ENCODE measurements around the gene ASB16. TPM values are rescaled to one million over a fixed set of nuclear protein-coding genes. Genes with fewer than 3 reads are reported as not detected.

Gene ASB16
- total and polyA plus RNA-seq, 9 of the 15 experiments (the other 6 are each of a cell fraction or from before 2014, with no cell fraction given): 0.03 to 0.07 TPM; not detected in 7

- Histone ChIP-seq H2AFZ (ENCODE audit: low read depth, low read length) (peak overlapping the region; percentile 22), H3K9me3 (replicated peaks; ENCODE audit: control insufficient read depth, insufficient read depth, low read depth, low read length) (no peaks in the 10 kb centered on the region), H3K4me2 (ENCODE audit: insufficient read depth, low read length) (peak overlapping the region; percentile 95), H3K4me1 (replicated peaks in 1 of 2; ENCODE audit: control insufficient read depth in 2 of 2, insufficient read depth in 2 of 2, low read length in 2 of 2) (peaks cover 16 to 39% of the 10 kb centered on the region in 2 experiments), H3K4me3 (peak overlapping the region; percentile 83), H3K9me1 (ENCODE audit: control insufficient read depth, insufficient read depth, low read length) (no peaks in the 10 kb centered on the region), H3K79me2 (ENCODE audit: control insufficient read depth, insufficient read depth, low read length) (peaks cover 47% of the 10 kb centered on the region), H3K27ac (ENCODE audit: extremely low read depth, low read depth, low read length) (peak overlapping the region; percentile 79), H3K36me3 (ENCODE audit: control insufficient read depth, insufficient read depth, low read length) (peaks cover 51% of the 10 kb centered on the region), H3K27me3 (ENCODE audit: control insufficient read depth in 2 of 2, insufficient read depth in 2 of 2, low read length in 2 of 2) (no peaks in the 10 kb centered on the region), H4K20me1 (replicated peaks; ENCODE audit: control insufficient read depth, insufficient read depth, low read length) (no peaks in the 10 kb centered on the region), H3K9ac (ENCODE audit: insufficient read depth in 1 of 2, low read depth in 2 of 2, low read length in 2 of 2) (peak overlapping the region; percentile 96 to 99)
- in situ Hi-C loops (cut with MboI): no loop called here
- FAIRE-seq: no peak
- no peak; the same call in 2 of the 3 replicates for ATAC-seq
- intact Hi-C loops (cut with micrococcal nuclease): no loop called here
- DNase-seq (ENCODE audit: extremely low read depth in 1 of 4, low spot score in 3 of 4): peak in 1 of 4 experiments; percentile 36
- under 1% methylated on average over 10 of the region's 10 CpGs for WGBS (ENCODE audit: insufficient coverage, low coverage, missing lambda C conversion rate)
- ChIA-PET POLR2A (interaction anchor here (0.6 to 1.6 kb wide), 5 partner anchors 10 to 233 kb away, joined by 3 to 5 read pairs (median 3); no protein-coding TSS in a partner anchor), CTCF (ENCODE audit: low intra/inter-chr PET ratio) (no interaction called here)
- TSS peak; percentile 34 for BruUV-seq (replicated peaks)
- TF ChIP-seq TBP (optimal IDR thresholded peaks at IDR 0.05; ENCODE audit: low read depth, low read length): peak; percentile 54
- no peak for TF ChIP-seq ARHGAP35 (IDR thresholded peaks at IDR 0.05; ENCODE audit: partially characterized antibody)
- no peak for TF ChIP-seq NFYB (IDR thresholded peaks at IDR 0.05; ENCODE audit: extremely low read depth, insufficient read length)
- TF ChIP-seq MNT (conservative IDR thresholded peaks at IDR 0.05): 0 out of 4 replicates have a peak, but pooled peaks have one; percentile 6 to 8
- no peak for TF ChIP-seq ATF2 (CRISPR knock-in tag; IDR thresholded peaks at IDR 0.05)
- peak; percentile 31 for TF ChIP-seq SAP30 (IDR thresholded peaks at IDR 0.05; ENCODE audit: borderline replicate concordance, insufficient read depth, low read depth, low read length, poor library complexity, severe bottlenecking)
- TF ChIP-seq SMAD4 (CRISPR knock-in tag; conservative IDR thresholded peaks at IDR 0.05): 0 out of 2 replicates have a peak, but pooled peaks have one; percentile 34
- no peak for TF ChIP-seq REST (IDR thresholded peaks at IDR 0.05; ENCODE audit: borderline replicate concordance)
- 0 out of 2 replicates have a peak, but pooled peaks have one; percentile 44 for TF ChIP-seq REST (CRISPR knock-in tag; IDR thresholded peaks at IDR 0.05; ENCODE audit: low read depth)
- 0 out of 2 replicates have a peak, but pooled peaks have one; percentile 0 for TF ChIP-seq PHF8 (IDR thresholded peaks at IDR 0.05; ENCODE audit: borderline replicate concordance, low read length)
These were observed 47.3 kb downstream of the ASB16 start for GRCh38 chr17:44217738-44218343.
